Embryonic facial prominence (tissue), 1 donor: Measurements from ENCODE around the gene C6orf118.

ENCODE experiments used
- DNase-seq: peaks from one replicate; pipeline ENCODE4 v3.0.0-alpha.2; 2016; ENCODE audit errors: extremely low spot score

The C6orf118 gene

GRCh38 chr6:165244524-165245247 is 64.7 kb downstream of the C6orf118 start:
- DNase-seq: no peak

DNA sequence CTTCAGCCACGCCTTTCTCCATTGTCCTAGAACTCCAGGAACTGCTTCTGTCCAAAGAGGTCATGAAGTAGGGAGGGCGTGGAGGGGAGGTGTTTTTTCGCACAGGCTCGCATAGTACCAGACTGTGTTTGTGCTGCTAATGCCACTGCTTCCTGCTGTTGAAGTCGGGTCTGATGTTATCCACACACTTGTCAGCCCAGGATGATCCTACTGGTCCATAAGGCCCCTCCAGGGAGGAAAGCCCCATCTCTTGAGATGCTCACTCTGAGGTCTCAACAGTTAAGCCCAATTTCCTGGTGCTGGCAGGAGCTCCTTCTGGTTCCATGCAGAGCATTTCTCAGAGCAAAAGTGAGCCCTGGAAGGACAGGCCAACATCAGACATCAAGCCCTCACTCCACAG is 65.6 kb downstream of the C6orf118 start:
- DNase-seq: no peak

- no peak for DNase-seq
These were observed 73.1 kb downstream of the C6orf118 start for GRCh38 chr6:165236326-165236725.

DNA sequence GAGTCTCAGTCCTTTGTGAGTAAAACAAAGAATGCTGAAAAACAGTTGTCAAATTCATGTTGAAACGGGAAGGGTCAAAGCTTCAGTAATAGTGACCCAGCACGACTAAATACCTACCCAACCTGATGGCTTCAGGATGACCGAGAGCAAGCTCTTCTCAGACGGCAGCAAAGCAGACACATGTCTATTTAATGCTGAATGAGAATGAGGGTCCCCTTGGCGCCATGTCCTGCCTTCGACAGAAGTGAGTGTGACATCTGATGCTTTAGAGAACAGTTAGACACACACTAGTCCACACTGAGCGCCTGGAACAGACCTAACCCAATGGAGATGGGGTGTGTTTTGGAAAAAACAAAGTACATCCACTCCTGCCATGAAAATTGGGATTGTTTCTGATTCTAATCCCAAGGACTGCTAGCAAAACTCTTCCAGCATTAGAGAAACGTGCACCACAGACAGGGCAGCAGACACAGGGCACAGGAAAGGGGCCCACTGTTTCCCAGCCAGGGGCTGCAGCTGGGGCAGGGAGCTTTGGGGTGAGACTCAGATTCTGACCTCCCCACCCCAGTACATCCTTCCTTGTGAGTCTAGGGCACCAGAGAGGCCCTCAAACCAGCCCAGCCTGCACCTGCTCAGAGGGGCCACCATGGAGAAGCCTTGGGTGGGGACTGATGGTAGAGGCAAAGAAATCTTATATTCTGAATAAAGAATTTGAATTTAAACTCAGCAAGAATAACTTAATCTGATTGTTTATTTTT is 76.5 kb downstream of the C6orf118 start:
- DNase-seq: no peak

- peak; percentile 31 for DNase-seq
These were observed 77.5 kb downstream of the C6orf118 start for GRCh38 chr6:165231581-165232561.

DNA sequence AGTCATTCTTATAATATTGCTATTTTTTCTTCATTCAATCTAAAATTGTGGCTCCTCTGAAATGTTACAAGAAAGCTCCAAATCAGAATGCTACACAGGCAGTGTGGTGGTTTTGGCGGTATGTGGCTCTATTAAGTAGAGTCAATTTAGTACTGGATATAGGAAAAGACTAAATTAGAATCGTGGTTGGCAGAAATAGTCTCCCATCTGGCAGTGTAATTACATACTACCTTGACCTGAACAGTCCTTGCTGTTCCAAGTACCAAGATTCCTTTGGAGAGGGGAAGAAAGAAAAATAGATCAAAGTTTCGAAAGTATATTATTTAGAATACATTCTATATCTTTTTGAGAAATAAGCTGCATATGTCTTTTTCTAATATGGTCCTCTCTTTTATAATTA is 78.2 kb downstream of the C6orf118 start:
- DNase-seq: no peak
